Dendritic cell treated with granulocyte-macrophage colony-stimulating factor and Interleukin-4, amounts not matched to agents 40 ng/mL and 50 ng/mL, for 4 days (primary cell): ENCODE measurements around the gene NEB.
"Not testable (repeated sequence)": the region's sequence is repeated elsewhere in the genome, so short reads cannot be mapped to it uniquely, and the experiment has no call there.

ENCODE experiments used
- H3K27ac Mint-ChIP-seq: one replicate; pipeline ENCODE4 v1.8.0; 2022; ENCODE audit warnings: mild to moderate bottlenecking, mixed read lengths
- H3K27me3 Mint-ChIP-seq: one replicate; pipeline ENCODE4 v1.8.0; 2022; ENCODE audit warnings: mild to moderate bottlenecking, mixed read lengths
- H3K36me3 Mint-ChIP-seq: one replicate; pipeline ENCODE4 v1.8.0; 2022; ENCODE audit warnings: low read depth, mixed read lengths
- H3K4me1 Mint-ChIP-seq: one replicate; pipeline ENCODE4 v1.8.0; 2022; ENCODE audit warnings: low read depth, mixed read lengths
- H3K4me3 Mint-ChIP-seq: one replicate; pipeline ENCODE4 v1.8.0; 2022; ENCODE audit warnings: mild to moderate bottlenecking, moderate library complexity, mixed read lengths
- H3K9me3 Mint-ChIP-seq: one replicate; pipeline ENCODE4 v1.8.0; 2022; ENCODE audit warnings: mixed read lengths
- intact Hi-C: fragments of 100-400 bp; cut with micrococcal nuclease; formaldehyde crosslinking; loops from one replicate; pipeline ENCODE4 v1.15.0; 2022

The NEB gene

DNA sequence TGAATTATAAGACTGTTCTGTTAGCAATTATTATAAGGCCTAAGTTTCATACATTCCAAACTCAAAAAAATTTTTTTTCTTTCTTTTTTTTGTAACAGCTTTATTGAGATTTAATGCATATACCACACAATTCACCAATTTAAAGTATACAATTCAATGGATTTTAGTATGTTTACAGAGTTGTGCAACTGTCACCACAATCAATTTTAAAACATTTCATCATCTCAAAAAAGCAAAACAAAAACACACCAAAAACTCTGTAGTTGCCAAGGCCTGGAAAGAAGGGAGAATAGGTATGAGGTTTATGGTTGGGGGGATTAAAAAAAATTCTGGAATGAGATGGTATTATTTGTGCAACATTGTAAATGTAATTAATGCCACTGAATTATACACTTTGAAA lies 36.1 kb downstream of the NEB start:
- H3K4me1 Mint-ChIP-seq, intact Hi-C loops, H3K4me3 Mint-ChIP-seq, H3K27ac Mint-ChIP-seq, H3K36me3 Mint-ChIP-seq, H3K27me3 Mint-ChIP-seq, H3K9me3 Mint-ChIP-seq: not testable (repeated sequence)

DNA sequence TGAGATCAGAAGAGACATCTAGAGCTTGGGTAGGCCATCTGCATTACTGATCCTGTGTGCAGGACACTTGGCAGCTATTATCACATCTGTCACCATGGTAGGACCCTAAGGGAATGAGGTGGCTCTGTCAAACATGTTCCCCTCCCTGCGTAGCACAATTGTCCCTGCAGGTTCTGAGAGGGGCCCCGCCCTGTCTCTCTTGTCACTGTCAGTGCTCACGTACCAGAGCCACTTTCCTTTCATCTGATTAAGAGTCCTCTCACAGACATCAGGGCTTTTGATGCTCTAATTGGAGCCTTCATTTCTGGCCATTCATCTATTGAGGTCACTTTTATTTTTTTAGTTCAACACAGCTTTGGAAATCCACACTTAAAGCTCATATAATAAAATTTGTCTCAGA lies 38.5 kb downstream of the NEB start:
- intact Hi-C loops: no loop called here
- Mint-ChIP-seq H3K4me1 (no peaks in the 10 kb centered on the region), H3K36me3 (no peaks in the 10 kb centered on the region), H3K4me3 (no peak overlapping the region), H3K9me3 (no peaks in the 10 kb centered on the region), H3K27me3 (no peaks in the 10 kb centered on the region), H3K27ac (no peak overlapping the region)

DNA sequence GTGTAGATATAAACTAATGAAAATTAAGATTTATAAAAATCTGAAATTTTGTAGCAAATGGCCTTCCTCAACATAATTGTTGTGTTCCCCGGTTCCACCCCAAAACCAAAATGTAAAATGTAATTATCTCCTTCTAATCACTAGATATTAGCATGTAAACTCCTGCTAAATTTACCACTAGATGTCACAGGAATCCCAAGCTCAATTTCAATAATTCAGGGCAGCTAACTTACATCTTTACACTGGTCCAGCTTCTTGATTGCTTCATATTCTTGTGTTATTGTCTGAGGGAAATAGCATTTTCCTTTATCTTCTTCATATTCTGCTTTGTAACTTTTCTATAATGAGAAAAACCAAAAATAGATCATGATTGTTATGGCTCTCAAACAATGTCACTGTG lies 42.6 kb downstream of the NEB start:
- intact Hi-C loops: no loop called here
- no peak overlapping the region for H3K4me3 Mint-ChIP-seq
- H3K9me3 Mint-ChIP-seq: no peaks in the 10 kb centered on the region
- no peaks in the 10 kb centered on the region for H3K36me3 Mint-ChIP-seq
- H3K27me3 Mint-ChIP-seq: peaks cover 2% of the 10 kb centered on the region
- H3K27ac Mint-ChIP-seq: no peak overlapping the region
- no peaks in the 10 kb centered on the region for H3K4me1 Mint-ChIP-seq

DNA sequence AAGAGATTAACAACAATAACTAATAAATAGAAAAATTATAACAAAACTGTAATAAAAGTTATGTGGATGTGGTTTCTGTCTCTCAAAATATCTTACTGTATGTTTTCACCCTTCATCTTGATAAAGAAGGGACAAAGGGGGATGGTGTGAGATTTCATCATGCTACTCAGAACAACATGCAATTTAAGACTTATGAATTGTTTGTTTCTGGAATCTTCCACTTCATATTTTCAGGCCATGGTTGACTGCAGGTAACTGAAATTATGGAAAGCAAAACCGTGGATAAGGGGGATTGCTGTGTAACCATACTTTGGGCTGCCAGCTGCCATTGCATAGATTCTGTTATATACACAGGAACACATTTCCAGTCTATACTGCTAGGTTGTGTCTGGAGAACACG lies 45.6 kb downstream of the NEB start:
- intact Hi-C loops: no loop called here
- H3K27ac Mint-ChIP-seq: no peak overlapping the region
- no peaks in the 10 kb centered on the region for H3K4me1 Mint-ChIP-seq
- no peaks in the 10 kb centered on the region for H3K9me3 Mint-ChIP-seq
- no peak overlapping the region for H3K4me3 Mint-ChIP-seq
- no peaks in the 10 kb centered on the region for H3K36me3 Mint-ChIP-seq
- peaks cover 2% of the 10 kb centered on the region for H3K27me3 Mint-ChIP-seq

DNA sequence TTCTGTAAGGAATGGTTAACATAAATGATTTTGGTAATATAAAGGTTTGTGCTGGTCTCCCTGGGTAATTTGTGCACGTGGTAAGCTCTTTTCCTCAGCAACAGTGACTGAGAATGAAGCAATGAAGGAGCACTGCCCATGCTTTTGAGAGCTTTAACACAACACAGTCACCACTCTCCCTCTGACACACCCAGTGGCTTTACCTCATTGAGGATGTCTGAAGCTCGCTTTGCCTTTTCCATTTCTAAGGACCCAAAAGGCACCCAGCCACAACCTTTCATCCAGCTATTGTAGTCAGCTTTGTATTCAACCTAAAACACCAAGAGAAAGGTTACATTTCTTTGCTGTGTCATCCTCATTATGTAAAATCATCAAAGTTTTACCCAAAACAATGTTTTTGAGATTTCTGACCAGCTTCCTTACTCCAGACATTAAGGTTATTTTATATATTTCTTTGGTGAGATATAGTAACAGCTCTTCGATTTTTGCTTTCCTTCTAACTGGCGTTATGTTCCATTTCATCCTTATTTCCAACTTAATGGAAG lies 51.7 kb downstream of the NEB start:
- intact Hi-C loops: no loop called here
- no peaks in the 10 kb centered on the region for H3K9me3 Mint-ChIP-seq
- H3K4me3 Mint-ChIP-seq: no peak overlapping the region
- H3K4me1 Mint-ChIP-seq: no peaks in the 10 kb centered on the region
- H3K27ac Mint-ChIP-seq: no peak overlapping the region
- H3K27me3 Mint-ChIP-seq: peaks cover 2% of the 10 kb centered on the region
- H3K36me3 Mint-ChIP-seq: no peaks in the 10 kb centered on the region

DNA sequence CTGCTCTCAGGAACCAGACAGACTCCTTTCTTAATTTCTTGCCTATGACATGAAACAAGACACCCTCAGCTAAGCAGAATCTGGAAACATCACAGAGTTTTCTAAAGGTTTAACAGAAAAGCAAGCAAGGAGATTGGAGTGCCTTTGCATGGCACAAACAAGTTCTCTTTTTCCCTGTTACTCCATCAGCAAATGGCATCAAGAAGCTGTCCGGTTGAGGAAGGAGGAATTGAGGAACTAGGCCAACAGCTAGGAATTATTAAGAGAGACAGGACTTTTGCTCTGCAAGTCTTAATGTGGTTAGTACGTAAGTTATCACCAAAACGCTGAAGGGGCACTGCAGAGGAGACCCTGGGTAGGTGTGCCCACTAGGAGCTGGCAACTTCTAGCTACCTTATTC lies 53.2 kb downstream of the NEB start:
- Mint-ChIP-seq H3K36me3 (no peaks in the 10 kb centered on the region), H3K4me1 (no peaks in the 10 kb centered on the region), H3K4me3 (no peak overlapping the region), H3K27me3 (peaks cover 2% of the 10 kb centered on the region), H3K27ac (no peak overlapping the region), H3K9me3 (no peaks in the 10 kb centered on the region)
- intact Hi-C loops: no loop called here

DNA sequence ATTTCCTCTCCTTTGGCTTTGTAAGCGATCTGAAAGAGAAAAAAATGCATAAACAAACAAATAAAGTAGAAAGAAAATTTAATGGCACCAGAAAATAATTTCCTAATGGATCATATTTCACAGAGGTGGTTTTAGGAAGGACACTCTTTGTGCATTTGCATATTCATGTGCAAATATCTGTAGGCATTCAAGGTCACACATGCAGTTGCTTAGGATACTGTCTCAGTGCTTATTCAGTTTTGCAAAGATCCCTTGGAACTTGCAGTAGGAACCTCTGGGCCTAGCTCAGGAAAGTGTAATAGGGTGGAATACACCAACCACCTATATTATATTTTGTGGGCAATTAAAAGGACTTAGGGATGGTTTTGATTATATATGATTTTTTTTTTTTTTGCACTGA lies 54.3 kb downstream of the NEB start:
- Mint-ChIP-seq H3K4me1 (no peaks in the 10 kb centered on the region), H3K27me3 (peaks cover 2% of the 10 kb centered on the region), H3K36me3 (no peaks in the 10 kb centered on the region), H3K4me3 (no peak overlapping the region), H3K27ac (no peak overlapping the region), H3K9me3 (no peaks in the 10 kb centered on the region)
- intact Hi-C loops: no loop called here

DNA sequence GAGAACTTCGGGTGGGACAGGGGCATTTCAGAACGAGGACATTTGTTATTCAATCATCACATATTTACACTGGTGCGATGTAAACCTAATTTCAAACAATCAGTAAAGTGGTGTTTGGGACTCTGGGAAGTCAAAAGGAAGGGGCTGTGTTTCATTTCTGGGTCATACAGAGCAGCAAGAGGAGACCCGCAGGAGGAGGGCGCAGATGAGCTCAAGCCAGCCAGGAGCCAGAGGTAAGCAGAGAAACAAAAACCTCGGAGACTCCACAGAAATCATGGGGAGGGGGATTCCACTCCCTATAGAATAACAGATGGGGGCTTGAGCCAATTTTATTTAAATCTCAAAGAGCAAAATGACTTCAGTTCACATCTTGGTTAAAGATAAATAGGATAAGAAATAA lies 55.4 kb downstream of the NEB start:
- Mint-ChIP-seq H3K9me3 (no peaks in the 10 kb centered on the region), H3K27ac (no peak overlapping the region), H3K4me3 (no peak overlapping the region), H3K4me1 (no peaks in the 10 kb centered on the region), H3K27me3 (peaks cover 2% of the 10 kb centered on the region), H3K36me3 (no peaks in the 10 kb centered on the region)
- intact Hi-C loops: no loop called here

DNA sequence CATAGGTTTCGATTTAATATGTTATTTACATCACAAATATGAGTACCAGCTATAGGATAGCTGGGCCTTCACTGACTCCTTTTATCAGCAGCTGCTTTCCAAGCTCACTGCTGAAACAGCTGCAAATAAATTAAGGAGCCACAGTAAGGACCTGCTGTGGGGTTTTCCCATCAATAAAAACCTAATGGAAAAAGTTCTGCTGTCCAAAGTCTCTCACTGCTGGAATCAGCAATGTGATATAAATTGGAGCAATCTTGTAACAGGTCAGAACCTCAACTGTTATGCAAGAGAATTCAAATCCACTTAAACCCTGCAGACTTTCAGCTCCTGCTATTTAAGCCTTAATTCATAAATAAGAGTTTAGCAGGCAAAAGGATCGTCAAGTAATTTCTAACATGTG lies 61.3 kb downstream of the NEB start:
- H3K36me3 Mint-ChIP-seq: no peaks in the 10 kb centered on the region
- no peaks in the 10 kb centered on the region for H3K4me1 Mint-ChIP-seq
- intact Hi-C loops: no loop called here
- no peak overlapping the region for H3K4me3 Mint-ChIP-seq
- H3K27me3 Mint-ChIP-seq: peaks cover 2% of the 10 kb centered on the region
- no peak overlapping the region for H3K27ac Mint-ChIP-seq
- H3K9me3 Mint-ChIP-seq: no peaks in the 10 kb centered on the region

DNA sequence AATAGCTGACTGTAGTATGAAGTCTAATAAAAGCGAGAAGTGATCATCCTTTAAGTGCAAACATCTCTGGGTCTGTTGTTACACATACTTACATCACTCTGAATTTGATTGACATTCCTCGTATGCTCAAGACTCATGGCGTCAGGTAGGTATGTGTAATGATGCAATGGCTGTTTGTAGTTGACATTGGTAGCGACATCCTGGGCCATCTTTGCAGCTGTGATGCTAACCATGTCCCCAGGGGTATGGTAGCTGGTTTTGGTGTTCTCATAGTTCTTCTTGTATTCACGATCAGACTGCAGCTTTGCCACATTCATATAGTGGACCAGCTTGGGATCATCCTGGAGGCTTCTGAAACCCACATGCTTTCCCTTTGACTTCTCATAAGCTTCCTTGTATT lies 62.0 kb downstream of the NEB start:
- H3K27ac Mint-ChIP-seq: no peak overlapping the region
- peaks cover 2% of the 10 kb centered on the region for H3K27me3 Mint-ChIP-seq
- no peak overlapping the region for H3K4me3 Mint-ChIP-seq
- intact Hi-C loops: no loop called here
- H3K4me1 Mint-ChIP-seq: no peaks in the 10 kb centered on the region
- no peaks in the 10 kb centered on the region for H3K36me3 Mint-ChIP-seq
- H3K9me3 Mint-ChIP-seq: no peaks in the 10 kb centered on the region

DNA sequence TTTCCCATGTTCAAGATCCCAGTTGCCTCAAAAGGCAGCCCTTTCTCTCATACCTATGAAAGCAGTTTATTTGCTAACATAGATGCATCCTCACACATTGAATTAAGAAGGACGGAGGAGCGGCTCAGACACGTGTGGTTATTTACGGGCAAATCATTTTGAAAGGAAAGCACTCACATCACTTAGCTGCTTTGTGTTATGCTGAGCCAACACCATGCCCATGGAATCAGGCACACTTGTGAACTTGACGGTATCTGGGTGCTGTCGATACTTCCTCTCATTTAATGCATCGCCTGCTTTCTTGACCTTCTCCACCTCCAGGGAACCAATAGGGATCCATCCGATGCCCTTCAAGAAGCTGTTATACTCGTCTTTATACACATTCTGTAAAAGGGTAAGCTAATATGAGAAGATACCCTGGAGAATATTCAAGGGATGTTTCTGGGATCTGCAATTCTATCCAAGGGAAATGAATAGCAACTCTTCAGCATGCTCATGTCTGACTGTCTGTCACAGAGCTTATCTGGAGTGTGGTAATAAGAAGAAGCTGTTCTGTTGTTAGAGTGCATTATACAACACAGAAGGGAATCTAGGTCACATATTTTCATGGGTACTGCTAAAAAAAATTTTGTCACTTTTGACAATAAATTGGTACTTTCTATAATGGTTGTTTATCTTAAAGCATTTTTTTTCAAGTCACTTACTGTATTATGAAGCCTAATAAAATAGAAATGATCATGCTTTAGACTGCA lies 63.3 kb downstream of the NEB start:
- intact Hi-C loops: no loop called here
- Mint-ChIP-seq H3K36me3 (no peaks in the 10 kb centered on the region), H3K9me3 (no peaks in the 10 kb centered on the region), H3K4me1 (no peaks in the 10 kb centered on the region), H3K27me3 (no peaks in the 10 kb centered on the region), H3K27ac (no peak overlapping the region), H3K4me3 (no peak overlapping the region)

DNA sequence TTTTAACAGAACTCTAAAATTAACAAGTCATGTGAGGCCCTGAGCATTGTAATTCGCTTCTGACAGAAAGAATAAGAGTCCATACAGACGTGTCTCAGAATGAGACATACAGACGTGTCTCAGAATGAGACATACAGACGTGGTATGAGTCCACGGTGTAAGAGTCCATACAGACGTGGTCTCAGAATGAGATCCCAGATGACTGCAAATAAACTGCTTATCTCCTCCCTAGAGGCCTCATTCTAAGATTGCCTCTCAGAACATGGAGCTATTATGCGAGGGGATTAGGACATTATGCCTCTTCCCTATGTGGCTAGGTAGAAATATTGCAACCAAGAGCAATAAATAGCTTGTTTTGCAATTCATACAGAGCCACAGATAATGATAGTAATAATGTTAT lies 63.9 kb downstream of the NEB start:
- Mint-ChIP-seq H3K4me1 (no peaks in the 10 kb centered on the region), H3K4me3 (no peak overlapping the region), H3K27me3 (no peaks in the 10 kb centered on the region), H3K36me3 (no peaks in the 10 kb centered on the region), H3K9me3 (no peaks in the 10 kb centered on the region), H3K27ac (no peak overlapping the region)
- intact Hi-C loops: no loop called here

DNA sequence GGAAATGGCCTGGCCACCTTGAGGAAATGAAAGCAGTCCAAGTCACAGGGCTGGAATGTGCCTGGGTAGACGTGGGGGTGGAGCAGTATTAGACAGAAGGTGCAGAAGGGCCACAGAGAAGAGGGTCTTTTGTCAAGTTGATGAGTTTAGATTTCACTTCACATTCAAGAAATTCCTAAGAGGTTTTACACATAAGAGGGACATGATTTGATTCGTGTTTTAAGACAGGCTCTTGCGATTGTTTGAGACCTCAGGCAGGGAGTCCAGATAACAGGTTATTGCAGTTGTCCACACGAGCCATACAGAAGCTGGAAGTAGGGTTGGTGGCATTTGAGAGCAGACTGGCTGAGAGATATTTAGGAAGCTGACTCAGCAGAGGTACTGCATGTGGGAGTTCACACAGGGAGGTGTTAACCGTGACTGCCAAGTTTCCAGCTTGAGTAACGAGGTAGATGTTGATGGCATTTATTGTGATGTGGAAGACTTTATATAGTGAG lies 64.6 kb downstream of the NEB start:
- intact Hi-C loops: no loop called here
- Mint-ChIP-seq H3K4me1 (no peaks in the 10 kb centered on the region), H3K9me3 (no peaks in the 10 kb centered on the region), H3K27me3 (no peaks in the 10 kb centered on the region), H3K36me3 (no peaks in the 10 kb centered on the region), H3K4me3 (no peak overlapping the region), H3K27ac (no peak overlapping the region)

DNA sequence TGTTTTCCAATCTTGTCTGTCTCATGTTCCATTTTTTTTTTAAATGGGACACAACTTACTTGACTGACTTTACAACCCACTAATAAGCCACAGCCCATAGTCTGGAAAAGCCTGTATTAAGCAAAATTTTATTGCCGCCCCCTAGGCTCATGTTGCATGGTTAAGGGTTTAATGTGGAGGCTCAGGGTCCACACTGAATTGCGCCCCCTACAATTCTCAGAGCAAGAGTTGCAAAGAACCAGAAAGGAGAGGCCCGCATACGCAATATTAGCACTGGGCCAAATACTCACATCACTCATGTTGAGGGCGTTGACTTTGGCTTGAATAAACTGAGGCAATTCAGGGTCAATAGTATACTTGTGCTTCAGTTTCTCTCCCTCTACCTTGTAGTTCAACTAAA lies 65.5 kb downstream of the NEB start:
- H3K27me3 Mint-ChIP-seq: no peaks in the 10 kb centered on the region
- H3K36me3 Mint-ChIP-seq: no peaks in the 10 kb centered on the region
- H3K4me1 Mint-ChIP-seq: no peaks in the 10 kb centered on the region
- no peak overlapping the region for H3K4me3 Mint-ChIP-seq
- intact Hi-C loops: no loop called here
- no peak overlapping the region for H3K27ac Mint-ChIP-seq
- H3K9me3 Mint-ChIP-seq: no peaks in the 10 kb centered on the region

DNA sequence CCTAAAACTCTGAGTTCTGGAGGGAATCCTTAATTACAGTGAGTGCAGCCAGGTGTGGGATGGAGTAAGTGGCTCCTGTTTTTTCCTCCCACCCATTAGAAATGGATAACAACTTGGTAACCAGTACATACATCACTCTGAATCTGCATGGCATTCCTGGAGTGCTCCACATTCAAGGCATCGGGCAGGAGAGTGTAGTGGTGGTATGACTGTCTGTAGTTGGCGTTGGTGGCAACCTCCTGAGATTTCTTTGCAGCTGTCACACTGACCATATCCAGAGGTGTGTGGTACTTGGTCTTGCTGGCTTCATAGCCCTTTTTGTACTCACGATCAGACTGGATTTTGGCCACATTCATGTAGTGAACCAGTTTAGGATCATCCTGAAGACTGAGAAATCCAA lies 68.3 kb downstream of the NEB start:
- H3K9me3 Mint-ChIP-seq: no peaks in the 10 kb centered on the region
- H3K36me3 Mint-ChIP-seq: no peaks in the 10 kb centered on the region

More for the DNA sequence above, 68.3 kb downstream of the NEB start:
- intact Hi-C loops: no loop called here
- Mint-ChIP-seq H3K27ac (no peak overlapping the region), H3K4me3 (no peak overlapping the region), H3K27me3 (no peaks in the 10 kb centered on the region), H3K4me1 (no peaks in the 10 kb centered on the region)
